HG02588 (cell line): ENCODE results near the gene FAM83C.

Source experiments
- ATAC-seq: cut with Tn5 transposase; IDR thresholded peaks from one replicate; pipeline ENCODE4 v1.9.1; 2021; ENCODE audit warnings: mild to moderate bottlenecking, moderate library complexity; ENCODE audit not compliant: unreplicated experiment

FAM83C gene

DNA sequence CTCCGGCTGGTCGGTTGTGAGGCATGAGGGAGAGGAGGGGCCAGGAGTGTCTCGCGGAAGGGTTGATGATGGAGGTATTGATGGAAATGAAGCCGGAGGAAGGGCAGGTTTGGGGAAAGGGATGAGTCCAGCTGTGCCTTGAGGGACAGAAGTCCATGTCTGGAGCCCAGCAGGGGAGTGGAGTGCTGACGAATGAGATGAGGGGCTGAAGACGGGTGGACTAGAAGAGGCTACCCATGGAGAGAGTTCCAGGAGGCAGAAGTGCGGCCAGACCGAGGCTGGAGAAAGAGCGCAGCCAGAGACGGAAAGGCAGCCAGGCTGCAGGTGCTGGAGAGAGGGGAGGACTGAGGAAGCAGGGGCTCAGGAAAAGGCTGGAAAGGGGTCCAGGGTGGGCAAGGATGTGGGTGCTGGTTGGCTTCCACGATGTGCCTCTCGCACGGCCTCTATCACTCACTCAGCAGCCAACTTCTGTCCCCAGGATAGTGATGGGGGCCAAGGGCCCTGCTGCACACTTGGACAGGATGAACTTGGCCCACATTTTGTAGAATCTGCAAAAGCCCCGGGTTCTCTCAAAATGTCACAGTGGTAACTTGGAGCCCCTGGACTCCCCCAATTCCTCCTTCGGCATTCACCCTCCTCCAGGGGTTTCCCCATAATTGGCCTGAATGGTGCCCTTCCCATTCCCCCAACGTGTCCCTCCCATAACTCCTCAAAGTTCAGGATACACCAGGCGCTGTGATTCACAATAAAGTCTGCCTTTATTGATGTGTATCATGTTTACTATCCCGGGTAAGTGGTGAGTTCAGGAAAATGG lies 7.0 kb downstream of the FAM83C start:
- ATAC-seq: no peak

DNA sequence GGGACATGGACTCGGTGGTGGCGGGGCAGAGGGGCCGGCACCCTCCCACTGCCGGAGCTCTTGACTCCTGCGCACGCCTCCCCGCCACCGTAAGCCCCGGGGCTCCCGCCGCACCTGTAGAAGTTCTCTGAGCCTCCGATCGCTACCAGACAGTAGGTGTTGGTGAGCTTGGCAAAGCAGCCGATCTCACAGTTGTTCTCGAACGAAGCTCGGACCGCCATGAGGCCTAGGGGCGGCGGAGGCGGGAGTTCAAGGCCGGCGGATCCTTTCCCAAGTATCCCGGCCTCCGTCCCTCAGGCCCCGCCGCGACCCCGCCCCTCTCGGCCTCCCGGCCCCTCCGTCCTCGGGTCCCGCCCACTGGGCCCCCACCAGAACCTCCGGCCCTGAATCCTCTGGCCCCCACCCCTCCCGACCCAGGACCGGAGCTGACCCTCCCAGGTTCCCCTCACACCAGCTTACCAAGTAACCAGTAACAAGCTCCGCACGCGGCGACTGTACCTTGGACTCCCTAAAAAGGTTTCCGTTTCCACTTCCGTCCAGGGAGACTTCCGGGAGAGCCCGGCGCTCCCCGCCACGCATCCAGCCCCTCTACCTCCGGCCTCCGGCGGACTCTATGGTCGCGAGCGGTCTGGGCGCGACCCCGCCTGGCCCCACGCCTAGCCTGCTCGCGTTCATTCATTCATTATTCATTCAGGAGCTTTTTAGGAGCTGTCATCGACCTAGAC lies 7.8 kb downstream of the FAM83C start, which contains the start of gene EIF6:
EIF6 (minus strand) TSS at position 506 of the 725 bp plus-strand sequence; CDS start at position 221, 285 bp downstream.
- peak; percentile 57 for ATAC-seq

DNA sequence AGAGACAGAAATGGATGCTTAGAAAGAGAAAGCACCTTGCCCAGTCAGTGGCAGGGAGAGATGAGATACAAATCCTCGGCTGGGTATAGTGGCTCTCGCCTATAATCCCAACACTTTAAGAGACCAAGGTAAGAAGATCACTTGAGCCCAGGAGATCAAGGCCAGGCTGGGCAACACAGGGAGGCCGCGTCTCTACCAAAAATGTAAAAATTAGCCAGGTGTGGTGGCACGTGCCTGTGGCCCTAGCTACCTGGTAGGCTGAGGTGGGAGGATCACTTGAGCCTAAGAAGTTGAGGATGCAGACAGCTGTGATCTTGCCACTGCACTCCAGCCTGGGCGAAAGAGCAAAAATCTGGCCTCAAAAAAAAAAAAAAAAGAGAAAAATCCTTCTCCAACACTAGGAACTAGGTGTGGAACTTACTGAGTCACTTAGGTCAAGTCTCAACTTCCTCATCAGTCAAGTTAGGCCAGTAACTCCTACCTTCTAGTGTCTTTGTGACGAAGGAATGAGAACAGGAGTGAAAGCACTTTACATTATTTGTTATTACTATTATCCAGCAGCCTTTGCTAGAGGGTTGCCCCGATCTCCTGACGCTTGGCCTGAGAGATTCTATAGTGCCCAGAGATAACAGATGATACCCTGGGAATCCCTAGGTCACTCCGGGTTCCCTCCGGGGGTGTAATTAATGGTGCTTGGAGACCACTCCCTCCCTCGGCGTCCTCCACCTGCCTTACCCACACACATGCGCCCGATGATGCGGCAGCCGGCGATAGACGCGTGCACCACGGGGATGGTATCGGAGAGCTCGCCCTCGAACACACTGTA lies 8.6 kb downstream of the FAM83C start:
- no peak for ATAC-seq

DNA sequence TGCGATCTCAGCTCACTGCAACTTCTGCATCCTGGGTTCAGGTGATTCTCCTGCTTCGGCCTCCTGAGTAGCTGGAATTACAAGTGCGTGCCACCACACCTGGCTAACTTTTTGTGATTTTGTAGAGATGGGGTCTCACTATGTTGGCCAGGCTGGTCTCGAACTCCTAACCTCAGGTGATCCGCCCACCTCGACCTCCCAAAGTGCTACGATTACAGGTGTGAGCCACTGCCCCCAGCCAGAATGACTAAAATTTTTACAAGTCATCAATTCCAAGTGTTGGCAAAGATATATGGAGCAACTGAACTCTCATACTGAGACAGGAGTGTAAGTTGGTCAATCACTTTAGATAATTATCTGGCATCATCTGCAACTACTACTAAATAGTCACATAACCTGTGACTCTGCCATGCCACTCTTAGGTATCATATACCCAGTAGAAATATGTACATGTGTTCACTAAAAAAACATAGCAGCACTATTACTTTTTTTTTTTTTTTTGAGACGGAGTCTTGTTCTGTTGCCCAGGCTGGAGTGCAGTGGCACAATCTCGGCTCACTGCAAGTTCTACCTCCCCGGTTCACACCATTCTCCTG lies 10.6 kb downstream of the FAM83C start:
- ATAC-seq: no peak

DNA sequence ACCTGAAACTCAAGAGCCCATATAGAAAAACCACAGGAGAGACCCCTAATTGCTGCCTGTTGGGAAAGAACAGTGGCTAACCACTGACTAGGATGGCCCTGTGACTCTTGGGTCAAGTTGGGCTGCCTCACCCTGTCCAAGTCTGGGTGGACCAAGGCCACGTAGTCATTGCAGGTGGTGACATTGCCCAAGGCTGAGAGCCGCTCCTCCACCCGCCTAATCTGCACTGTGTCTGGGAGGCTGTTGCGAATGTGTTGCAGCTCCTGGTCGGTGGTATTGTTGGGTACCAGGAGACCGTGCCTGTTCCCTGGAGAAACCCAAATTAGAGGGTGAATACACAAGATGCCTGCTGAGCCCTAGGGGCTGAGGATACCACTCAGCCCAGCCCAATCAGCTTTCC lies 11.7 kb downstream of the FAM83C start:
- ATAC-seq: no peak

DNA sequence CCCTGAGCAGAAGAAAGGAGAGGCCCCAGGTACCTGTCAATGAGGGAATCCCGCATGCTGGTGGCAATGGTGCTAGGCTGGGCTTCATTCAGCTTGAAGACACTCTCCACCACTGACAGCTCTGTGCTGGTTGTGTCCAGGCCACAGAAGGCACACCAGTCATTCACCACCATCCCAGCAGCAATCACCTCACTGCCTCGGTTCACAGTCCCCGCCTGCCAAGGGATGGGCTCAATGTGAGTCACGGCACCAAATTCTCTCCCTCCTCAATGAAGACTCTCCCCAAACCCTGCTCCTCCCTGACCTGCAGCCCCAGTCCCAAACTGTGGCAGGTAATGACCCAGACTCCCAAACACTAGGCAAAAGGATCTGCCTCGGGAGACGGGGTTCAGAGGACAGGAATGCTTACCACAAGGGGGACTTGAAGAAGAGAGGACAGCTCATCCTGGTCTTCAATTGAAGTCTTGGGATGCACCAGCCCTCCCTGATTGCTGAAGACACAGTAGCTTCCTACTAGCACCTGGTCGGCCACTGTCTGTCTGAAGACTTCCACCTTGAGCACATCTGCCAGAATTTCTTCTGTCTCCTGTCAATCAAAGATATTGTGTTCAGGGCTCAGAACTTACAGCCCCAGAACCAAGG lies 12.6 kb downstream of the FAM83C start:
- no peak for ATAC-seq

DNA sequence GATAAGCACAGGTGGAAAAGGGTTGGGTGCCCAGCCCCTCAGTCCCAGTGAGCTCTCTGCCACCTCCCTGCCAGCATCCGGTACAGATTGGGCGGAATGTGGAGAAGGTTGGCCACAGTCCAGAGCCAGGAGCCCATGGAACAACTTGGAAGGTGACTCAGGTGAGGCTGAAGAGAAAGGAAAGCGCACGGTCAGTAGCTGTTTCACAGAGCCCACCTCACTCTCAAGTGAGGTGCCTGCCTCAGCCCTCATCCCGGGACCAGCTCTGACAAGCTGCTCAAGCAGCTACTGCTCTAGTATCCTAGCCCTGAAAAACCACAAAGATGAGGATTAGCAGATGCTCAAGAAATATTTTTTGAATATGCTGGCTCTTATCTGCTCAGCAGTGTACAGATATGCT lies 13.2 kb downstream of the FAM83C start:
- ATAC-seq: no peak

DNA sequence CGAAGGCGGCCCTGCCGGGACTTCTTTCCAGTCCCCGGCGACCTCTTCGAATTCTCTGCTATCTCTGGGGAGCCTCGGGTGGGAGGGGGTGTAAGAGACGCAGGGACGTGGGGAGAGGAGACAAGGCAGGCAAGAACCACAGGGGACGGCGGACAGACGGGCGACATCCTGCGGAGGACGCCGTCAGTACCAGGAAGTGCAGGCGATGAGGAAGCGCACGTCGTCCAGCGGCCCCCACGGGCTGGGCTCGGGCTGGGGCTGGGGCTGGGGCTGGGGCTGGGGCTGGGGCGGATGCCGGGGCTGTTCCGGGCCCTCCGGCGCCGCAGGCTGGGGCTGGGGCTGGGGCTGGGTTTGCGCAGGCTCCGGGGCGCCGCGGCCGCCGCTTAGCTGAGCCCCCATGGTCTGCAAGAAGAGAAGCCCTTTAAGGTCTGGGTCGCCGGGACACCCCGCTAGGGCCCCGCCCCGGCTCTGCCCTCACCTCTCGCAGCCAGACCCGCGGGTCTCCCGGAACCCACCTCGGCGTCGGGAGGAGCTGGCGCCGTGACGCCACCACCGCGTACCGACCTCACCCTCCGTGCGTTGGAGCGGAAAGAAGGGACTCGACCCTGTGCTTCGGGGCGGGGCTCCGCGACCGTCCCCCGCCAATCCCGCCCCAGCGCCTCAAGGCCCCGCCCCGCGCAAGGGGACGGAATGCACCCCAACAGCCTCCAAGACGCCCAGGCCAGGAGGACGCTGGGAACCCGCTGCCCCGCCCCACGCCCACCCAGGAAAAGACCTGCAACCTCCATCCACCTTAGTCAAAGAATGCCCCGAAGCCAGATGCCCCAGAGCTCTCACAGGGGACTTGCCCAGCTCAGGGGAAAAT lies 14.5 kb downstream of the FAM83C start, which contains the start of gene MMP24OS:
MMP24OS (minus strand) TSS at position 592 of the 865 bp plus-strand sequence; CDS start at position 399, 193 bp downstream.
- ATAC-seq: peak; percentile 81

DNA sequence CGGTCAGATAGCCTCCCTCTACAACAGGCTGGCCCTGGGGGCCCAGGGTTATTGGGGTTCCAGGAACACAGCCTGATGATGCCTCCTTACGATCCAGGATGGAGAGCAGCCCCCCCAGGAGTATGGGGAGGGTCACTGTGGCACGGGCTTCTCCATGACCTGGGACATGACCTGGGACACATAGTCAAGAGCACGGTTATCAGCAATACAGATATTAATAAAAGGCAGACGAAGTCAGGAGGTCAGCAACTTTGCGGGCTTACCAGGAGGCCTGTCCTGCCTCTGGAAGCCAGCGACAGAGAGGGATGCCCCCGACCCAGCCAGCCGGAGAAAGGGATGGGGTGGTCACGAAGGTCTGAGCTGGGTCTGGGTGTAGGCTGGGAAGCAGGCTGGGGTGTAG lies 15.1 kb downstream of the FAM83C start:
- peak; percentile 10 for ATAC-seq

DNA sequence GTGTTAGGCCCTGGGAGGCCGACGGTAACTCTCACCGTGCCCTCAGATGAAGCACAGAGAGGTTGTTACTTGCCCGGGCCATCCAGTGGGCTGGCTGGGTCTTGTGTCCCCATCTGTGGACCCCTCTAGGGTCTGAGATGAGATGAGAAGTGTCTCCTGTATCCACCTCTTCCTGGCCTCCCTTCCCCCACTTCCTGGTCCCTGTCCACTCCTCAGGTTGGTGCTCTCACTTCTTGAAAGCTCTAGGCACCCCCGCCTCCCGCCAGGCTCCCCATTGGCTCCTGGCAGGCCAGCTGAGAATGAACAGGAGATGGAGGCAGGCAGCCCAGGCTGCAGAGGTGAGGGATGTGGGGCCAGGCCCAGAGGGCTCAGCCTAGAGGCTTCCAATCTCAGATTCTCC lies 15.8 kb downstream of the FAM83C start:
- no peak for ATAC-seq

DNA sequence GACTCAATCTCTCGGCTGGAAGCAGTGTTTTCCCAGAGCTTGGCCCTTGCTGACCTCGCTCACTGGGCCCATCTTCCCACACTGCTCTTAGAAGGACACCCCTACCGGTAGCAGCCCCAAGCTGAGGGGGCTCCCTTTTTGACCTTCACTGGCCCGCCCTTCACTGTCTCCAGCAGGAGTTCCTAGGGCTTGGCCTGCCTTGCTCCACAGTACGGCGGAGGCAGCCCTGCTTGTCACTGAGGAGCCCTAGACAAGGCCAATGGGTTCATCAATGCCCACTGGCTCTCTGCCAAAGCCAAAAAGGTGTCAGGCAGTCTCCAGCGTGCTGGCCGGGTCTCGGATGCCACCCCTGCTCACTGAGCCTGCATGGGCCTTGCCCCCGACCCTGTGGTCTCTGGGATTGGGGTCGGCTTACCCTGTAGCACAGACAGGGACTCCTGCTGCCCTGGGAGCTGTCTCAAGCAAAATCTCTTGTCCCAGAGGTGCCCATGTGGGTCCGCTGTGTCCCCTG lies 16.4 kb downstream of the FAM83C start:
- ATAC-seq: no peak

DNA sequence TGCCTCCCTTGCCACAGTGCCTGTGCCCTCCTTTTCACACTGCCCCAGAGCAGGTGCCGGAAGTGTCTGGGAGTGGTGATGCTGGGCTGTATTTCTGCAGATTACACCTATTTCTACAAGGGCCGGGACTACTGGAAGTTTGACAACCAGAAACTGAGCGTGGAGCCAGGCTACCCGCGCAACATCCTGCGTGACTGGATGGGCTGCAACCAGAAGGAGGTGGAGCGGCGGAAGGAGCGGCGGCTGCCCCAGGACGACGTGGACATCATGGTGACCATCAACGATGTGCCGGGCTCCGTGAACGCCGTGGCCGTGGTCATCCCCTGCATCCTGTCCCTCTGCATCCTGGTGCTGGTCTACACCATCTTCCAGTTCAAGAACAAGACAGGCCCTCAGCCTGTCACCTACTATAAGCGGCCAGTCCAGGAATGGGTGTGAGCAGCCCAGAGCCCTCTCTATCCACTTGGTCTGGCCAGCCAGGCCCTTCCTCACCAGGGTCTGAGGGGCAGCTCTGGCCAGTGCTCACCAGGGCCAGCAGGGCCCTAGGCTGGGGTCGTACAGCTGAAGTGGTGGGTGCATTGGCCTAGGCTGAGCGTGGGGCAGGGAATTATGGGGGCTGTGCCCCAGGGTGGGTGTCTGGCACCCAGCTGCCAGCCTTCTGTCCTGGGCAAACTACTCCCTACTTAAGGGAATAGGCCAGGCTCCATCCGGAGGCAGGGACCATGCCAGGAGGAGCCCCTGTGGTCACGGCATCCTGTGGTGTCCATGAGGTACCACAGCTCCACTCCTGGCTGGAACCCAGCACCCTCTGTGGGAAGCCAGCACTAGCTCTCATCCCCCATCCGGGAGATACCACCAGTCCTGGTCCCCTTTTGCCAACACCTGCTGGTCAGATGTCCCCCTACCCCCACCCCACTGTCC lies 17.8 kb downstream of the FAM83C start:
- no peak for ATAC-seq

DNA sequence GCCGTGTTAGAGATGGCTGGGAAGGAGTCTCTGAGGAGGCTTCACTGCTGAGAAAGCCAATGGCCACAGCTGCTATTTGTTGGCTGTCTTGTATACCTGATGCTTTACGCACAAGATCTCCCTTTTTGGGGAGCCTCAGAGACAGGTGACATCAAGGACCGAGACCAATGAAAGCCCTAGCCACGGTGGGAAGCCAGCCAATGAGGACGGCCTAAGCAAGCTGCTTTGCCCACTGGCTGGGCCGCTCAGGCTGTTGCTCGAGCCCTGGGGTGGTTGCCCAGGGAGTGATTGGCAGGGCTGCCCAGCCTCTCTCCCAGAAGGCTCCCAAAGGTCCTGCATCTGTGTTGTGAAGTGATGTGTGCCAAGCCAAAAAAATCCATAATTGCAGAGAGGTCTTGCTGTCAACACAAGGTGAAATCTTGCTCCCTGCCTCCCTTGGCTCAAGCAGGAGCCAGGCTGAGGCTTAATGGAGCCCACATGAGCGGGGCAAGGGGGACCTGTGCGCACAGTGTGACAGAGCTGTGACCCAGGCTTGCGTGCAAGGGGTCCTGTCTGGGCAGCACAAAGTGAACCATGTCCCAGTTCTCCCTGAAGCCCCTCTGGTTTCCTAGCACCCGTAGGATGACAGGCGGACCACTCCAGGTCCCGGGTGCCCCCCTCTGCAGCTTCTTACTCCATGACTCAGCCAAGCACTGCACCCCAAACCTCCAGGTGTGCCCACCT lies 18.6 kb downstream of the FAM83C start:
- no peak for ATAC-seq

DNA sequence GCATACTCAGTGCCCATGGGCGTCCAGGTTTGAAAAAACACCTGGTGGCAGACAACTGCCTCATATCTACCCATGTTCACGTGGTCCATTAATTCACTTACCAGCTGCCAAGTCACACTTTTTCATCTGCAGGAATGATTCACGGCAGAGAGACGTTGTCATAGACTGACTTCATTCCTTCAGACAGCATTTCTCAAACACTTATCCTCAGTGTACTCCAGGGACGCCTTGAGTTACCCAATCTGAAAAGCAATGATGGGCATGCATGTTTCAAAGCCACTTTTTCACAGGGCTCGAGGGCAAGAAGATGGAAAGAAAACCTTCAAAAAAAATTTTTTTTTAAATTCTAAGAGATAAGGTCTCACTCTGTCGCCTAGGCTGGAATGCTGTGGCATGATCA lies 20.3 kb downstream of the FAM83C start:
- ATAC-seq: no peak

DNA sequence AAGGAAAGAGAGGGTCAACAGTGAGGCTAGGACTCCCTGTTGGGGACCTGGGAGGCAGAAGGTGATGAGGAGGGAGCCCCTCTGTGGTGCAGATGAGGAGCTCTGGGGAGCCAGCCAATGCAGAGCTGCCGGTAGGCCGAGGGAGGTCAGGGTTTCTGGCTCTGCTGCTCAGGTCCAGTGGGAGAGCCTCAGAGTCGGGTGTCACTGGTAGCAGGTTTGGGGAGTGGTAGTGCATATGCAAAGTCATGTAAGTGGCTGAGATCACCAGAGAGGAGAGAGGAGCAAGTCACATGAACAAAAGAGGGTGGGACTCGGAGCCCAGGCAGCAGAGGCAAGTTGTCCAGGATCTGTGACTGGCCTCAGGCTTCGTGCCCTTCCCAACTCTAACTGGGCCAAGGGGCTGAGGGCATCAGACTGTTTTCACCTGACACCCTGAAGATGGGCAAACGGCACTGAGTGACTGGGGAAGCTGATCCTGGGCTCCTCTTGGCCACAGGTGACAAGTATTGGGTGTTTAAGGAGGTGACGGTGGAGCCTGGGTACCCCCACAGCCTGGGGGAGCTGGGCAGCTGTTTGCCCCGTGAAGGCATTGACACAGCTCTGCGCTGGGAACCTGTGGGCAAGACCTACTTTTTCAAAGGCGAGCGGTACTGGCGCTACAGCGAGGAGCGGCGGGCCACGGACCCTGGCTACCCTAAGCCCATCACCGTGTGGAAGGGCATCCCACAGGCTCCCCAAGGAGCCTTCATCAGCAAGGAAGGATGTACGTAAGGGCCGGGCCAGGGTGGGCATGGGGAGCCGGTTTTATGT lies 20.9 kb downstream of the FAM83C start:
- no peak for ATAC-seq

DNA sequence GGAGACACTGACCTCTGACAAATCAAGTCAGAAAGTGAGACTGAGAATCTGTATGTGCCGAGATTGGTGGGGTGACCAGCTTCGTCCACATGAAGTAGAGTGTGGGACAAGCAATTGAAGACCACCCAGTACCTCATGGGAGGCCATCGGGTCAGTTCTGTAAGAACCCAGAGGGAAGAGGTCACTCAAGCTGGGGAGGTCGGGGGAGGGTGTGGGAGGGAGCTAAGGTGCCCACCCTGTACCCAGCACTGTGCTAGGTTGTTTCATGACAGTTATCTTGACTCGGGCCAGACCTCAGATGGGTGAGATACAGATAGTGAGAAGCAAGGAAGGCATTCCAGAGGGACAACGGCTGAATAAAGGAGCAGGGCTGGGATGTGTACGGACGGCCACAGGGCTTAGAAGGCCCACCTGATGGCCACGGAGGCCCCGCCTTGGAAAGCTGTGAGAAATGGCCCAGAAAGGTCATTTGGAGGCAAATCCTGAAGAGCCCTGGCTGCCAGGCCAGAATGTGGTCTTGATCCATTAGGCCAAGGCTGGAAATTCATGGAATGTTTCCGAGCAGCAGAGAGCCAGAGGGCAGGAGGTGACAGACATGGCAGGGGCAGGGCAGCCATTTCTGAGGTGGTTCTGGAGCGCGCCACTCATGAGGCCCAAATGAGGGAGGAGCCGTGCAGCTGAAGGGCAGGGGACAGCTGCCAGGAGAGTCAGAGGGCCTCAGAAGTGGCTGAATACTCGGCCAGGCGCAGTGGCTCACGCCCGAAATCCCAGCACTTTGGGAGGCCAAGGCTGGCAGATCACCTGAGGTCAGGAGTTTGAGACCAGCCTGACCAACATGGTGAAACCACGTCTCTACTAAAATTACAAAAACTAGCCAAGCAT lies 22.0 kb downstream of the FAM83C start:
- no peak for ATAC-seq
